Prostate gland (tissue), 2 donors: ENCODE data around the gene RNF220.

Experiments
- CTCF ChIP-seq, 4 experiments: fragments of 200-600 bp in 2 of 4; fragments of 450-650 bp in 2 of 4; sonication (generic) in 2 of 4; IDR thresholded peaks; 1 replicate in 3 of 4; 2 replicates in 1 of 4; pipeline ENCODE4 v1.5.1; 2016 to 2019; ENCODE audit warnings: antibody characterized with exemption in 4 of 4, mild to moderate bottlenecking in 2 of 4, moderate library complexity in 2 of 4
- POLR2AphosphoS5 ChIP-seq: sonication (generic); formaldehyde crosslinking; IDR thresholded peaks from one replicate; pipeline ENCODE4 v1.6.1; 2017; ENCODE audit warnings: antibody characterized with exemption

GRCh38 chr1:44405798-44406736 lies 1.0 kb downstream of the RNF220 start:
- no peak for TF ChIP-seq CTCF (IDR thresholded peaks at IDR 0.05)
- no peak for TF ChIP-seq POLR2AphosphoS5
